Testis (tissue), 2 donors: ENCODE data around the gene R3HDM2.

Experiments used
- CTCF ChIP-seq, 3 experiments: fragments of 450-650 bp in 2 of 3; fragments of 200-600 bp in 1 of 3; sonication (generic) in 1 of 3; IDR thresholded peaks; one replicate each; pipeline ENCODE4 v1.5.1; 2016 to 2019; ENCODE audit warnings: antibody characterized with exemption in 3 of 3, mild to moderate bottlenecking in 2 of 3, moderate library complexity in 1 of 3
- POLR2A ChIP-seq: fragments of 450-650 bp; IDR thresholded peaks from one replicate; pipeline ENCODE4 v1.6.1; 2017; ENCODE audit warnings: antibody characterized with exemption, mild to moderate bottlenecking, moderate library complexity

- no peak for TF ChIP-seq POLR2A
- no peak for TF ChIP-seq CTCF (IDR thresholded peaks at IDR 0.05)
Observed at GRCh38 chr12:57476993-57477709, 46.3 kb upstream of the R3HDM2 start.
